Calu3 (cell line): ENCODE results near the gene ACE. TPM values are rescaled to one million over a fixed set of nuclear protein-coding genes. Genes with fewer than 3 reads are reported as not detected.

ENCODE experiments used
- BruUV-seq: library from RNA; stranded (reverse); fragments of 400-500 nt; replicated peaks from 2 replicates; lab custom pipeline; 2021; lab: Mats Ljungman, UMichigan
- CTCF ChIA-PET: fragments of 300-600 bp; sonication (Branson Sonifier 250); formaldehyde crosslinking; loops from one replicate; lab custom pipeline; 2022; ENCODE audit warnings: antibody characterized with exemption; lab: Charles Lee
- DNase-seq: peaks from one replicate; pipeline ENCODE4 v3.0.0; 2022
- H3K27ac Mint-ChIP-seq: one replicate; pipeline ENCODE4 v1.8.0; 2022; ENCODE audit warnings: mixed read lengths; ENCODE audit not compliant: unreplicated experiment
- H3K27me3 Mint-ChIP-seq: one replicate; pipeline ENCODE4 v1.8.0; 2022; ENCODE audit warnings: mixed read lengths; ENCODE audit not compliant: unreplicated experiment
- H3K36me3 Mint-ChIP-seq: one replicate; pipeline ENCODE4 v1.8.0; 2022; ENCODE audit warnings: mild to moderate bottlenecking, moderate library complexity, mixed read lengths; ENCODE audit not compliant: insufficient read depth, unreplicated experiment
- H3K4me1 Mint-ChIP-seq: one replicate; pipeline ENCODE4 v1.8.0; 2022; ENCODE audit warnings: mild to moderate bottlenecking, low read depth, mixed read lengths; ENCODE audit not compliant: unreplicated experiment
- H3K4me3 Mint-ChIP-seq: one replicate; pipeline ENCODE4 v1.8.0; 2022; ENCODE audit warnings: mild to moderate bottlenecking, low read depth, moderate library complexity, mixed read lengths; ENCODE audit not compliant: unreplicated experiment
- H3K9me3 Mint-ChIP-seq: one replicate; pipeline ENCODE4 v1.8.0; 2022; ENCODE audit warnings: low read depth, mixed read lengths; ENCODE audit not compliant: unreplicated experiment
- CTCF ChIP-seq: fragments of 200-600 bp; IDR thresholded peaks from one replicate; pipeline ENCODE4 v1.8.0; 2022; ENCODE audit warnings: antibody characterized with exemption; ENCODE audit not compliant: unreplicated experiment
- intact Hi-C: fragments of 100-400 bp; cut with micrococcal nuclease; formaldehyde crosslinking; loops from one replicate; pipeline ENCODE4 v1.10.0; 2022; ENCODE audit not compliant: unreplicated experiment
- total RNA-seq: library from RNA; stranded (reverse); gene quantifications from 2 replicates; pipeline ENCODE4 v1.2.3, GENCODE V29; 2022

ACE gene
- total RNA-seq, 1 experiment from 2014 or later = 5.9 TPM

DNA sequence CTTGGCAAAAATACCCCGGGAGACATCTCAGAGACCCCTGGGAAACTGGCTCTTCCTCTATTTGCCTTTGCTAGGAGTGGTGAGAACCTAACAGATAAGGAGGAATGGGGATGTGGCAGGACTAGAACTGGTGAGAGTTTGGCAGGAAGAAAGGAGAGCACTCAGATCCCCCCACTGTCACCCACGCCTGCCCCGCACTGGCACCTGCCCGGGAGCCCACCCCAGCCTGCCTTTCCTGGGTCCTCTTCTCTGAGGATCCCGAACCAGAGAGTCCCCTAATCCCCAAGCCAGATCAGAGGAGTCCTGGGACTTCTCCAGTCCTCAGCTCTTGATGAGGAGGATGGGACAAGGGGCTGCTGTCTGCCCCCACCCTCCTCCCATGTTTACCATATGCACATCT, 50.0 kb downstream of the ACE start:
- no peak overlapping the region for H3K27ac Mint-ChIP-seq

GRCh38 chr17:63528183-63528582, 51.3 kb downstream of the ACE start:
- CTCF ChIA-PET = no interaction called here
- no peak for TF ChIP-seq CTCF
- no TSS peak for BruUV-seq
- Mint-ChIP-seq H3K4me1 (no peaks in the 10 kb centered on the region), H3K27ac (no peak overlapping the region), H3K36me3 (peaks cover 7% of the 10 kb centered on the region), H3K4me3 (no peak overlapping the region), H3K9me3 (no peaks in the 10 kb centered on the region), H3K27me3 (peaks cover 48% of the 10 kb centered on the region)
- no peak for DNase-seq
- intact Hi-C loops = no loop called here

More for the DNA sequence above, 50.0 kb downstream of the ACE start:
- no TSS peak for BruUV-seq
- no peak for DNase-seq
- no peak for TF ChIP-seq CTCF
- Mint-ChIP-seq H3K4me1 (no peaks in the 10 kb centered on the region), H3K9me3 (no peaks in the 10 kb centered on the region), H3K4me3 (no peak overlapping the region), H3K36me3 (peaks cover 7% of the 10 kb centered on the region), H3K27me3 (peaks cover 51% of the 10 kb centered on the region)
- intact Hi-C loops = no loop called here
- CTCF ChIA-PET = interaction anchor here (1.0 kb wide), 1 partner anchor 101 kb away, joined by 4 read pairs; no protein-coding TSS in a partner anchor

GRCh38 chr17:63529711-63530556, 53.1 kb downstream of the ACE start:
- Mint-ChIP-seq H3K4me1 (no peaks in the 10 kb centered on the region), H3K27me3 (peaks cover 40% of the 10 kb centered on the region), H3K4me3 (no peak overlapping the region), H3K27ac (no peak overlapping the region), H3K36me3 (no peaks in the 10 kb centered on the region), H3K9me3 (no peaks in the 10 kb centered on the region)
- intact Hi-C loops = no loop called here
- DNase-seq = no peak
- CTCF ChIA-PET = no interaction called here
- no TSS peak for BruUV-seq
- no peak for TF ChIP-seq CTCF

DNA sequence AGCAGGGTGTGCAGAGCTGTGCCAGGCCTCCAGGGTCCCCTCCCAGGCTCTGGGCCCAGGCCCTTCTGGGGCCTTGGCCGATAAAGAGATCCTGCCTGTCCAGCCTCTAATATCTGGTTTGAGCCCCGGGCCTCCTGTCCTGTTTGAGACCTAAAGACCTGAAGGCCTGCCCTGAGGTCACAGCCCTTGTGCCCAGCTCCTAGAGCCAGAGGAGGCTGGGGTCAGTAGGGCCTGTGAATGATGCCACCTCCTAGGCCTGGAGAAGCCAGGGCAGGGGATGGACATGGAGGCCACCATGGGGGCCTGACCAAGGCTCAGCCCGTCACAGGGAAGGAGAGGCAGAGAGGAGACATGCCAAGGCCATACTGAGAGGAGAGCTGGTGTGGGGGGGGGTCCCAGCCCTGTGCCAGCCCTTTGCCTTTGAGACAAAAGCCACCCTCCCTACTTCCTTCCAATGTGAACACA, 53.7 kb downstream of the ACE start:
- no peak for TF ChIP-seq CTCF
- Mint-ChIP-seq H3K4me3 (no peak overlapping the region), H3K27ac (no peak overlapping the region), H3K36me3 (no peaks in the 10 kb centered on the region), H3K9me3 (no peaks in the 10 kb centered on the region), H3K4me1 (no peaks in the 10 kb centered on the region), H3K27me3 (peaks cover 40% of the 10 kb centered on the region)
- CTCF ChIA-PET = interaction anchor here (0.8 kb wide), 1 partner anchor 13 kb away, joined by 5 read pairs; no protein-coding TSS in a partner anchor
- no peak for DNase-seq
- no TSS peak for BruUV-seq
- intact Hi-C loops = no loop called here
